GM06990 (cell line): ENCODE data around the gene G3BP1.

Experiments used
- DNase-seq: peaks from one replicate; pipeline ENCODE4 v3.0.0-alpha.2; 2011; ENCODE audit not compliant: insufficient read length; ENCODE audit errors: extremely low read depth
- H3K27me3 ChIP-seq: replicated peaks from 2 replicates; pipeline ENCODE4 v1.6.0; 2011; ENCODE audit warnings: low read length; ENCODE audit not compliant: control insufficient read depth, insufficient read depth
- H3K36me3 ChIP-seq: 2 replicates; pipeline ENCODE4 v1.5.1; 2011; ENCODE audit warnings: low read length; ENCODE audit not compliant: control insufficient read depth, insufficient read depth
- H3K4me3 ChIP-seq: replicated peaks from 2 replicates; pipeline ENCODE4 v1.5.1; 2011; ENCODE audit warnings: low read depth, mild to moderate bottlenecking, control low read depth, low read length
- TF ChIP-seq, protein P1 (sequence below): IDR thresholded peaks from 2 replicates; pipeline ENCODE4 v1.5.1; 2011; ENCODE audit warnings: low read length, control low read depth, mild to moderate bottlenecking, inconsistent platforms; ENCODE audit not compliant: insufficient read depth, poor library complexity, severe bottlenecking

The G3BP1 gene

DNA sequence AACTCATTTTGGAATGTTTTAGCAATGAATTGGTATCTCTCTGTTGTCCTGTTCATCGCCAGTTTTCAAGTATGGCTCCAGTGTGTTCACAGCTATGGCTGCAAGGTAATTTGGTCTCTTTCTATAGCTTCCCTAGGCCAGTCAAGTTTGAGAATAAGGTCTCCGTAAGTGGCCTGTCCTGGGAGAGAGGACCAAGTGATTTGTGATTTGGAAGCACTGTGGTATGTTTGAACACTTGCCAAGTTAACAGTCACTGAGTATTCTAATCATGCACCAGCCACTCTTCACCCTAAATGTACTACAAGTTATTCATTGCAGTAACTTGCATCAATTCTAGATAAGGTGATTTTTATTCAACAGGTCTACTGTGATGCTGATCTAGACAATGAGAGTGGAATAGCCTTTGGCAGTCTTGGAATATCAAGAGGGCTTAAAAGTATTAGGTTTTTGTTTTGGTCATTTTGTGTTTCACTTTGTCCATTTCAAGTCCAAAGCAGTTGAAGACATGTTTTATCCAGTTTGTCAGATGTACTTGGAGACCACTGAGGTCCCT is 41.1 kb downstream of the G3BP1 start:
- TF ChIP-seq, protein P1, sequence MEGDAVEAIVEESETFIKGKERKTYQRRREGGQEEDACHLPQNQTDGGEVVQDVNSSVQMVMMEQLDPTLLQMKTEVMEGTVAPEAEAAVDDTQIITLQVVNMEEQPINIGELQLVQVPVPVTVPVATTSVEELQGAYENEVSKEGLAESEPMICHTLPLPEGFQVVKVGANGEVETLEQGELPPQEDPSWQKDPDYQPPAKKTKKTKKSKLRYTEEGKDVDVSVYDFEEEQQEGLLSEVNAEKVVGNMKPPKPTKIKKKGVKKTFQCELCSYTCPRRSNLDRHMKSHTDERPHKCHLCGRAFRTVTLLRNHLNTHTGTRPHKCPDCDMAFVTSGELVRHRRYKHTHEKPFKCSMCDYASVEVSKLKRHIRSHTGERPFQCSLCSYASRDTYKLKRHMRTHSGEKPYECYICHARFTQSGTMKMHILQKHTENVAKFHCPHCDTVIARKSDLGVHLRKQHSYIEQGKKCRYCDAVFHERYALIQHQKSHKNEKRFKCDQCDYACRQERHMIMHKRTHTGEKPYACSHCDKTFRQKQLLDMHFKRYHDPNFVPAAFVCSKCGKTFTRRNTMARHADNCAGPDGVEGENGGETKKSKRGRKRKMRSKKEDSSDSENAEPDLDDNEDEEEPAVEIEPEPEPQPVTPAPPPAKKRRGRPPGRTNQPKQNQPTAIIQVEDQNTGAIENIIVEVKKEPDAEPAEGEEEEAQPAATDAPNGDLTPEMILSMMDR: no peak
- Histone ChIP-seq H3K4me3 (no peak overlapping the region), H3K36me3 (peaks cover 14% of the 10 kb centered on the region), H3K27me3 (no peaks in the 10 kb centered on the region)
- DNase-seq: no peak

DNA sequence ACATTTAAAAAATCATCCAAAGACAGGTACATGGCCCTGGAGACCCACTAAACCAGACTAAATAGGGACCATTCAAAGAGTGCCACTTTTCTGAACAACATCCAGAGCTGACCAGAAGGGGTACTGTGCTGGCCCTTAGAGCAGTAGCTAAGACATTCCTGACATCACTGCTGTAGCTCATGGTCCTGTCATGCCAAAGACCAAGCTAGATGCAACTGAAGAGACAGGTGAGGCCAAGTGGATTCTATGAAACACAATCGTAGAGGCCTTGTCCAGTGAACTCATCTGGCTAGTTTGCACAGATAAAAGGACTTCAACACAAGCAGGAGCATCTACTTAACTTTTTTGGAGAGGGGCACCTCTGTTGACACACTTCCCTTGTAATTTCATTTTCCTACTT is 43.3 kb downstream of the G3BP1 start:
- TF ChIP-seq, protein P1: no peak
- Histone ChIP-seq H3K36me3 (peaks cover 14% of the 10 kb centered on the region), H3K27me3 (no peaks in the 10 kb centered on the region), H3K4me3 (no peak overlapping the region)
- no peak for DNase-seq

DNA sequence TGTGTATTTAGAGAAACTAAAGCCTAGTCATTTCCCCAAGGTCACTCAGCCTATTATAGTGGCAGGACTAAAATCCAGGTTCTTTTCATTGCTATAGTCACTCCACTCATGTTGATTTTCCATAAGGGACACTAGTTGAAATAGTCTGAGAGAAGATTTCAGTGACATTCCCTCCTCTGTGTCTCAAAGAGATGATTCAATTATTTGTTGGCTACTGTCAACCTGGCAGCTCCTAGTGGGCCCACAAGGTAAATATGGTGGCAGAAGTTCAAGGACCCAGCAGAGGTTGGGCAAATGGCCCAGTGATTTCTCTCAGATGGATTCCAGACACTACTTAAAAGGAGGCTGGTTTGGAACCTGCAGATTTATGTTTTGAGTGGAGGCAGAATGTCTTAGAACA is 48.1 kb downstream of the G3BP1 start:
- Histone ChIP-seq H3K27me3 (no peaks in the 10 kb centered on the region), H3K36me3 (peaks cover 4% of the 10 kb centered on the region), H3K4me3 (no peak overlapping the region)
- DNase-seq: no peak
- TF ChIP-seq, protein P1: no peak

DNA sequence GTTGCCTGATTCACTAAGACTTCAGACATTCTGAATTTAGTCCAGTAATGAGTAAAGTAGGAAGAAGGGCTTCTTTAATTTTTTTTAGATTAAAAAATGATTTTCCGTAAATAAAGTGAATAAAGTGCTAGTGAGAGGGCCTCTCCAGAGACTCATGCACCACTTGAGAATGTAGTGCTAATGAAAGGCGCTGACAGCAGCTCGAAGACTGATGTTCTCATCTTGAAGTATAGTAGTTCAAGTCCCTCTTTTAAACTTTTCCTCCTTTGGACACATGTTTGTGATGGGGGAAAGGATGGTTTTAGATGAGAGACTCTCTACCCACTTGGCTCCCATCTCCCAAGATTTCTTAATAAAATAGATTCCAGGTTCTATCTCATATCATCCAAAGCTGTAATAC is 48.5 kb downstream of the G3BP1 start:
- no peak overlapping the region for H3K4me3 ChIP-seq
- no peaks in the 10 kb centered on the region for H3K27me3 ChIP-seq
- peaks cover 2% of the 10 kb centered on the region for H3K36me3 ChIP-seq
- DNase-seq: no peak
- TF ChIP-seq, protein P1: no peak

DNA sequence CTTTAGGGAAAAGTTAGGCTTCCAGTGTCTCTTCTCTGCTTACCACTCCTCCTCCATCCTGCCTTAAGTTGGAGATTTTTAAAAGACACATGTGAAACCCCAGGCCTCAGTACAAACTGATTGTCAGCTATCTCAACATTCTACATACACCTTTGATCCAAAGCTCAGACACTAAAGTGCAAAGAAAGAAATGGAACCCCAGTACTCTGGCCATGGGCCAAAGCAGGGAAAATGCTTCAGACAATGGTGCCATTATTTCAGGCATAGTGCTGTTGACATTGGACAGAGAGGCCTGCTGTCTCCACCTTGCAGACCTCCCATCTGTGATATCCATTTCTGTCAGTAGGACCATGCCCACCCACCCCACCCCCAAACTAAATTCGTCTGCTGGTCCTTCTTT is 49.1 kb downstream of the G3BP1 start:
- Histone ChIP-seq H3K4me3 (no peak overlapping the region), H3K36me3 (peaks cover 2% of the 10 kb centered on the region), H3K27me3 (no peaks in the 10 kb centered on the region)
- DNase-seq: no peak
- TF ChIP-seq, protein P1: no peak

DNA sequence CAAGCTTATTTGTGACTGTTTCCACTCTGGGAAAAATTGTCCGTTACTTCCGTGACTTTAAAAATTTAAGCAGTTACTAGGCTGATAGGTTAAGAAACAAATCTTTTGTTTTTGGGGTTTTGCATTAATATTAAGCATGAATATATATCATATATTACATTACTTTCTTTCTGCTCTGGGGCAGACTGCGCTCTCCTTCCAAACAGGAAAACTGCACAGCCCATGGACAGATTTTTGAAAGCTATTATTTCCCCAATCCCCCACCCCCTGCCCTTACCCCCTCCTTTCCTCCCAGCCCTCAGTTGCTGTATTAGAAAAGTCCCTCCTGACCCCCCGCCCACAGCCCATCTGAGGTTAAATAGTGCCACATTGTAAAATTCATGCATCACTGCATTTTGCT is 50.4 kb downstream of the G3BP1 start:
- H3K4me3 ChIP-seq: no peak overlapping the region
- no peaks in the 10 kb centered on the region for H3K27me3 ChIP-seq
- DNase-seq: no peak
- TF ChIP-seq, protein P1: no peak
- H3K36me3 ChIP-seq: peaks cover 2% of the 10 kb centered on the region
